GM10847 (cell line): ENCODE results near the gene APRT.

ENCODE experiments used
- POLR2A ChIP-seq: IDR thresholded peaks from 2 replicates; pipeline ENCODE4 v1.6.1; 2011; ENCODE audit not compliant: insufficient read length; ENCODE audit errors: extremely low read depth

Gene APRT

GRCh38 chr16:88833086-88833485, 21.4 kb upstream of the APRT start:
- TF ChIP-seq POLR2A = no peak

- no peak for TF ChIP-seq POLR2A
These were observed 20.1 kb upstream of the APRT start for GRCh38 chr16:88831838-88832237.

- no peak for TF ChIP-seq POLR2A
These were observed 19.1 kb upstream of the APRT start for GRCh38 chr16:88830783-88831182.

GRCh38 chr16:88830258-88830657, 18.5 kb upstream of the APRT start:
- TF ChIP-seq POLR2A = no peak

- no peak for TF ChIP-seq POLR2A
These were observed 17.0 kb upstream of the APRT start for GRCh38 chr16:88828711-88829110.

- no peak for TF ChIP-seq POLR2A
These were observed 16.0 kb upstream of the APRT start for GRCh38 chr16:88827727-88828126.

GRCh38 chr16:88826070-88826840, 14.5 kb upstream of the APRT start:
- TF ChIP-seq POLR2A = no peak

- no peak for TF ChIP-seq POLR2A
These were observed 13.4 kb upstream of the APRT start for GRCh38 chr16:88825146-88825545.

GRCh38 chr16:88824256-88825077, 12.7 kb upstream of the APRT start:
- no peak for TF ChIP-seq POLR2A

GRCh38 chr16:88822281-88823040, 10.7 kb upstream of the APRT start:
- TF ChIP-seq POLR2A = no peak

- TF ChIP-seq POLR2A = no peak
These were observed 9.6 kb upstream of the APRT start for GRCh38 chr16:88821168-88821850.

GRCh38 chr16:88820385-88821025, 8.8 kb upstream of the APRT start:
- no peak for TF ChIP-seq POLR2A

GRCh38 chr16:88819126-88819525, 7.4 kb upstream of the APRT start:
- no peak for TF ChIP-seq POLR2A

- TF ChIP-seq POLR2A = no peak
These were observed 6.8 kb upstream of the APRT start for GRCh38 chr16:88818575-88818874.

GRCh38 chr16:88817785-88818574, 6.3 kb upstream of the APRT start:
- TF ChIP-seq POLR2A = no peak
